Lower lobe of right lung (tissue), 2 donors: ENCODE measurements around the gene CCDC110. TPM values are rescaled to one million over a fixed set of nuclear protein-coding genes. Genes with fewer than 3 reads are reported as not detected.

Source experiments
- ATAC-seq, 2 donors: fragments of 200-7000 bp; cut with Tn5 transposase; one replicate each; pipeline ENCODE4 v1.9.1; 2020 to 2022; ENCODE audit warnings: mild to moderate bottlenecking in 2 of 2, moderate library complexity in 2 of 2
- DNase-seq: peaks from one replicate; pipeline ENCODE4 v3.0.0-alpha.2; 2020
- H3K27ac ChIP-seq: fragments of 200-600 bp; one replicate; pipeline ENCODE4 v1.8.0; 2022
- H3K27me3 ChIP-seq: fragments of 200-600 bp; one replicate; pipeline ENCODE4 v1.8.0; 2022; ENCODE audit warnings: low read depth
- H3K36me3 ChIP-seq: fragments of 200-600 bp; one replicate; pipeline ENCODE4 v1.8.0; 2022; ENCODE audit warnings: mild to moderate bottlenecking
- H3K4me1 ChIP-seq: fragments of 200-600 bp; one replicate; pipeline ENCODE4 v1.8.0; 2022
- H3K4me3 ChIP-seq: fragments of 200-600 bp; one replicate; pipeline ENCODE4 v1.8.0; 2022; ENCODE audit warnings: mild to moderate bottlenecking
- H3K9me3 ChIP-seq: fragments of 200-600 bp; one replicate; pipeline ENCODE4 v1.8.0; 2022
- intact Hi-C: fragments of 100-400 bp; cut with DNase I; formaldehyde crosslinking; loops from one replicate; pipeline ENCODE4 v1.11.0; 2022
- total RNA-seq: library from RNA; stranded (reverse); fragmentation: NEBNext Ultra II Directional; extraction: Animal tissue kit (Norgen Biotek cat#: 25700); gene quantifications from one replicate; pipeline ENCODE4 v1.2.1, GENCODE V29; 2021
- TF ChIP-seq, protein P1 (sequence below): fragments of 200-600 bp; IDR thresholded peaks from one replicate; pipeline ENCODE4 v1.8.0; 2022; ENCODE audit warnings: antibody characterized with exemption, mild to moderate bottlenecking
- donor health status: DM: no; HTN: yes; CAD: no; lungs with severe emphysema.

Gene CCDC110
- total RNA-seq, 1 donor from 2014 or later = 0.44 TPM

GRCh38 chr4:185488650-185489049 is 17.1 kb upstream of the CCDC110 start:
- no peak overlapping the region for H3K27ac ChIP-seq
- H3K36me3 ChIP-seq = no peaks in the 10 kb centered on the region
- DNase-seq (no peak), ATAC-seq (no peak)
- H3K4me1 ChIP-seq = no peaks in the 10 kb centered on the region
- no peak overlapping the region for H3K4me3 ChIP-seq
- no peaks in the 10 kb centered on the region for H3K27me3 ChIP-seq
- H3K9me3 ChIP-seq = peaks cover 10% of the 10 kb centered on the region
- TF ChIP-seq, protein P1, sequence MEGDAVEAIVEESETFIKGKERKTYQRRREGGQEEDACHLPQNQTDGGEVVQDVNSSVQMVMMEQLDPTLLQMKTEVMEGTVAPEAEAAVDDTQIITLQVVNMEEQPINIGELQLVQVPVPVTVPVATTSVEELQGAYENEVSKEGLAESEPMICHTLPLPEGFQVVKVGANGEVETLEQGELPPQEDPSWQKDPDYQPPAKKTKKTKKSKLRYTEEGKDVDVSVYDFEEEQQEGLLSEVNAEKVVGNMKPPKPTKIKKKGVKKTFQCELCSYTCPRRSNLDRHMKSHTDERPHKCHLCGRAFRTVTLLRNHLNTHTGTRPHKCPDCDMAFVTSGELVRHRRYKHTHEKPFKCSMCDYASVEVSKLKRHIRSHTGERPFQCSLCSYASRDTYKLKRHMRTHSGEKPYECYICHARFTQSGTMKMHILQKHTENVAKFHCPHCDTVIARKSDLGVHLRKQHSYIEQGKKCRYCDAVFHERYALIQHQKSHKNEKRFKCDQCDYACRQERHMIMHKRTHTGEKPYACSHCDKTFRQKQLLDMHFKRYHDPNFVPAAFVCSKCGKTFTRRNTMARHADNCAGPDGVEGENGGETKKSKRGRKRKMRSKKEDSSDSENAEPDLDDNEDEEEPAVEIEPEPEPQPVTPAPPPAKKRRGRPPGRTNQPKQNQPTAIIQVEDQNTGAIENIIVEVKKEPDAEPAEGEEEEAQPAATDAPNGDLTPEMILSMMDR = no peak
- intact Hi-C loops = loop anchor here (10.0 kb wide), 1 partner anchor 106 kb away; no protein-coding TSS in a partner anchor

DNA sequence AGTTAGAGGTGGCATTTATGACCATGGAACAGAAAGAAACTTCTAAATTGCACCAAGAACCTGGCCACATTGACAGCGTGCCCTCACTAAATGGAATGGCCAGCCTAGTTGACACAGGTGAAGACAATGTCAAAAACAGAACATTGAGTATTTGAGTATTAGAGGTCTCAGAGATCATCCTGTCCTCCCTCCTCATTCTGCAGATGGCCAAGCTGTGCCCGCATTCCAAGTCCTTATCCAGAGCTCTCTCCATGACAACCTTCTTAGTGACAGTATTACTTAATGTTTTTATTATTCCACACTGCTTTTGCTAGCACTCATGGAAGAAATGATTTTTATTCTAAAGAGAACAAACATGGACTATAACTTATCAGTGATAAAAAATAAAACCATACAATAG is 9.9 kb upstream of the CCDC110 start:
- Histone ChIP-seq H3K27ac (no peak overlapping the region), H3K9me3 (no peaks in the 10 kb centered on the region), H3K27me3 (no peaks in the 10 kb centered on the region), H3K36me3 (no peaks in the 10 kb centered on the region), H3K4me1 (no peaks in the 10 kb centered on the region), H3K4me3 (no peak overlapping the region)
- DNase-seq (no peak), ATAC-seq (no peak)
- TF ChIP-seq, protein P1 = no peak
- intact Hi-C loops = loop anchor here (10.0 kb wide), 1 partner anchor 113 kb away; no protein-coding TSS in a partner anchor

DNA sequence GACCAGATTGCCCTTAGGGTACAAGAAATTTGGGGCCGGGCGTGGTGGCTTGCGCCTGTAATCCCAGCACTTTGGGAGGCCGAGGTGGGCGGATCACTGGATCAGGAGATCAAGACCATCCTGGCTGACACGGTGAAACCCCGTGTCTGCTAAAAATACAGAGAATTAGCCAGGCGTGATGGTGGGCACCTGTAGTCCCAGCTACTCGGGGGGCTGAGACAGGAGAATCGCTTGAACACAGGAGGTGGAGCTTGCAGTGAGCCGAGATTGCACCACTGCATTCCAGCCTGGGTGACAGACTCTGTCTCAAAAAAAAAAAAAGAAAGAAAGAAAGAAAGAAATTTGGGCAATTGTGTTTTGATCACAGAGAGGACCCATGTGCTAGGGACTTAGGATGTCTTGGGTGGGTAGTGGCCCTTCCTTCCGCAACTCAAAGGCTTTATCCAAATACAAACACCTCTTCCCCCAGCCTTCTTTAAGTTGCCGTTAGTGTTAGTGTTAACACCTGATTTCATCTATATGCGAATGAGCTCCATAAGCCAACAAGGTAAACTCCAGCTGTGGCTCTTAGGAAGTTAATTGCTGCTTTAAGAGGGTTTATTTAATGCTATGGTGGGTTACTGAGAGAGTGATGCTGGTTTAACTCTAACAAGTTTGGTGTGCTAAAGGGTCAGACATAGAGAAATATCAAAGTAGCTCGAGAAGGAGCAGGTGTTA is 8.6 kb upstream of the CCDC110 start:
- Histone ChIP-seq H3K27ac (no peak overlapping the region), H3K4me3 (no peak overlapping the region), H3K4me1 (no peaks in the 10 kb centered on the region), H3K27me3 (no peaks in the 10 kb centered on the region), H3K9me3 (no peaks in the 10 kb centered on the region), H3K36me3 (no peaks in the 10 kb centered on the region)
- ATAC-seq = peak in 1 of 2 donors; percentile 57
- intact Hi-C loops = loop anchor here (10.0 kb wide), 1 partner anchor 115 kb away; no protein-coding TSS in a partner anchor
- DNase-seq = no peak
- TF ChIP-seq, protein P1 = no peak

GRCh38 chr4:185479507-185479971 is 8.0 kb upstream of the CCDC110 start:
- no peaks in the 10 kb centered on the region for H3K4me1 ChIP-seq
- no peaks in the 10 kb centered on the region for H3K36me3 ChIP-seq
- no peaks in the 10 kb centered on the region for H3K9me3 ChIP-seq
- H3K27me3 ChIP-seq = no peaks in the 10 kb centered on the region
- H3K27ac ChIP-seq = no peak overlapping the region
- DNase-seq = no peak
- H3K4me3 ChIP-seq = no peak overlapping the region
- TF ChIP-seq, protein P1 = no peak
- intact Hi-C loops = no loop called here
- peak; percentile 62 to 87 for ATAC-seq

DNA sequence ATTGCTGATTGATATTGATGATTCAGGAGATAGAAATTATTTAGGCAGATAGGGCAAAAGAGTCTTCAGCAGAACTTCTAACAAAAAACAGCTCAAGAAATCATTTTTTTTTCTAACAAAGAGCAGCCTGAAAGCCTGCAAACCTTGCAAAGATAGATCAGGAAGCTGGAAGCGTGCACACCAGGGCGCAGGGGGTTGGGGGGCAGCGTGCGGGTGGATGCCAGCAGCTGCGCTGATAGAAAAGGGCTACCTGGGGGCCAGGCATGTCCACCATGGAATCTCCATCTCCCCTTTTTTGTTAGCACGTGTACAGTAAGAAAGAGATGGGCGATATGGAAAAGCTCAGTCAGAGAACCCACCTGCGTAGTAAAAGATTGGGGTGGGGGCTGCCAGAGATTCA is 1.7 kb upstream of the CCDC110 start:
- Histone ChIP-seq H3K36me3 (no peaks in the 10 kb centered on the region), H3K9me3 (no peaks in the 10 kb centered on the region), H3K27ac (no peak overlapping the region), H3K4me1 (peaks cover 7% of the 10 kb centered on the region), H3K4me3 (no peak overlapping the region), H3K27me3 (no peaks in the 10 kb centered on the region)
- DNase-seq = no peak
- intact Hi-C loops = no loop called here
- TF ChIP-seq, protein P1 = no peak
- no peak for ATAC-seq
